ENCODE data around the gene MTA1.
A peak's percentile ranks its signal among the peaks of the same experiment; 100 is the strongest.

The MTA1 gene

GRCh38 chr14:105508601-105509000 lies 89.0 kb downstream of the MTA1 start:
- DNase-seq (ENCODE audit: low read depth in 1 of 2, low spot score in 1 of 2): no peak
- TF ChIP-seq JUND (IDR thresholded peaks at IDR 0.05; ENCODE audit: low read depth): no peak
- in situ Hi-C loops (cut with HindIII; ENCODE audit: low pct_unique_long_range_greater_than_20kb, low sequenced_read_pairs): no loop called here

GRCh38 chr14:105517096-105517495 lies 97.5 kb downstream of the MTA1 start:
- no peak for TF ChIP-seq JUND (IDR thresholded peaks at IDR 0.05; ENCODE audit: low read depth)
- DNase-seq (ENCODE audit: low read depth in 1 of 2, low spot score in 1 of 2): peak in 1 of 2 experiments; percentile 85
- in situ Hi-C loops (cut with HindIII; ENCODE audit: low pct_unique_long_range_greater_than_20kb, low sequenced_read_pairs): no loop called here

- no peak for DNase-seq (ENCODE audit: low read depth in 1 of 2, low spot score in 1 of 2)
- TF ChIP-seq JUND (IDR thresholded peaks at IDR 0.05; ENCODE audit: low read depth): no peak
- in situ Hi-C loops (cut with HindIII; ENCODE audit: low pct_unique_long_range_greater_than_20kb, low sequenced_read_pairs): no loop called here
These were observed 100.5 kb downstream of the MTA1 start for GRCh38 chr14:105519946-105520698.

Measured in T47D (cell line).